NK-92 (cell line): Measurements from ENCODE around the gene TAS2R41.

Source experiments
- DNase-seq: peaks from one replicate; lab custom pipeline; 2025; ENCODE audit not compliant: unreplicated experiment; lab: John Stamatoyannopoulos, UW

TAS2R41 gene

GRCh38 chr7:143492799-143493739 lies 15.4 kb downstream of the TAS2R41 start:
- DNase-seq, result no peak

GRCh38 chr7:143493751-143494150 lies 16.1 kb downstream of the TAS2R41 start:
- no peak for DNase-seq

- DNase-seq, result no peak
Measured at GRCh38 chr7:143494622-143495021, 16.9 kb downstream of the TAS2R41 start.

DNA sequence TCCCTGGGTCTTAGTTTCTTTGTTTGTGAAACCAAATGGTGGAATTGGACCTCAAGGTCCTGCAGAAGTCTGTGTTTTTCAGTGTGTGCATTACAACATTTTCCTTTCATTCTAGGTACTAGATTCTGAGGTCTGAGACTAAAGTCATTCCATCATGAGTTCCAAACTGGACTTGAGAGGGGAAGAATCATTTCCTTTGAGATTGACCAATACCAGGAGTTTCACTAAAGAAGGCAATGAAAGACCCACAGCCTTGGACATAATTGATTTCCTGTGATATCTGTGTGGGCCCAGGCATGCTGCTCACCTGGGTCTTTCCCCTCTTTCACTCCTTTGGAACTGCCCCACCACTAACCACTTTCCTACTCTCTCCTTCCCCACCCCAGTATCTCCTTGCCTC lies 18.2 kb downstream of the TAS2R41 start:
- no peak for DNase-seq

DNA sequence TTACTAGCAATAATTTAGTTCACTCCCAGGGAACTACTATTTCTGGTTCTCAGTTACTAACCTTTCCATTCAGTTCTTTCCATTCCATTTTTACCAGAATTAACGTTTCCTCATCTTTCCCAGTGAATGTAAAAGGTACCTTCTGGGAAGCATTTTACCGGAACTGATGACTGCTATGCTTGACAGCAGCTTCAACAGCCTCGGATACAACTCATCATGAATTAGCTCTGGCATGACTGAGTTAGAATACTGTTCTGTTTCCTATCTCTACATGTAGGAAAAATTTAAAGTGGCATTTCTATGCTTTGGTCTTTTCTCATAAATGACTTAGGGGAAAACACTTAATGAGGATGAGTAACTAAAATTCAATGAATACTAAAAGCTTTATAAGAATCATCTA lies 18.6 kb downstream of the TAS2R41 start:
- DNase-seq, result no peak

- no peak for DNase-seq
Measured at GRCh38 chr7:143497008-143497795, 19.5 kb downstream of the TAS2R41 start.

- DNase-seq, result no peak
Measured at GRCh38 chr7:143499246-143499645, 21.6 kb downstream of the TAS2R41 start.

- DNase-seq, result no peak
Measured at GRCh38 chr7:143499743-143500348, 22.2 kb downstream of the TAS2R41 start.

GRCh38 chr7:143503261-143503660 lies 25.6 kb downstream of the TAS2R41 start:
- DNase-seq, result no peak

DNA sequence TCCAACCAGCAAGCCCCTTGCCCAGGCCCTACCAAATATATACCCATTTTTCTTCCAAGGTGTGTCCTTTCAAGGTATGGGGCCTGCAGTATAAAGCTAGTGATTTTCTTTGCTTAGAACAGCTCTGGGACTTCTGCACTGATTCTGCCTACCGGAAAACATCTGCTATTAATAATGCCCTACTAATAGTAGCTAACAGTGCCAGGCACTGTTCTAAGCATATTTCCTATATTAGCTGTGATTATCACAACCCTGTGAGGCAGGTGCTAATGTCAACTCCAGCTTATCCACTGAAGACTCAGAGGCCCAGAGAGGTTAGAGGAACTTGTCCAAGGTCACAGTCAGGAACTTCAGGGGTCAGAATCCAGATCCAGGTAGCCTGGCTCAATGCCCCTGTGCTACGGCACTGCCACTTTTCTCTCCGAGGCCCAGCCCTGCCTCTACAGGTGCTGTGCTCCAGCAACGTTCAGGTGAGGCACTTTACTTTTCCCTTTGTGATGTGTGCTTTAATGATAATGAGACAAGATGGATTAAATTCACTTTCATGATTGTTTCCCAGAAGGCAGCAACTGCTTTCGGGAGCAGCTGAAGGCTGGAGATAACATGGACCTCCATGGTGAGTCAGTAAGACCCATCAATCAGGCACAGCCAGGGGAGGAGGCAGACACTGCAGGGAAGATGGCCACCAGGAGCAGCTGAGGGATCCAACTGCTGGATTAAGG lies 26.7 kb downstream of the TAS2R41 start:
- no peak for DNase-seq

DNA sequence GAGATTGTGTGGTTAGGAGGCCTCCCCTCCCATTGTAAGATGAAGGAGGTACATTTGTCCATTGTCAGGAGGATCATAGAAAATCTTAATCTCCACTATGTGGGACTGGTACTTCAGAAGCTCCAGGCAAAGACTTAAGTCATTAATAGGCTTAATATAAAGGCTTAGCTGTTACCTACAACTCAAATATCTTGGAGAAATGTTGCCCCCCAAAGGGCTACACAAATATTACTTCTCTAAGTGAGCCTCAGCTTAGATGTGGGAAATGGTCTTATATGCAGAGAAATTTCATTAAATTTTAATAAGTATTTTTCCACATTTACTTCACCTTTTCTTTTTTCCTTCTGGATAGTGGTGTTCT lies 27.2 kb downstream of the TAS2R41 start:
- DNase-seq, result no peak

DNA sequence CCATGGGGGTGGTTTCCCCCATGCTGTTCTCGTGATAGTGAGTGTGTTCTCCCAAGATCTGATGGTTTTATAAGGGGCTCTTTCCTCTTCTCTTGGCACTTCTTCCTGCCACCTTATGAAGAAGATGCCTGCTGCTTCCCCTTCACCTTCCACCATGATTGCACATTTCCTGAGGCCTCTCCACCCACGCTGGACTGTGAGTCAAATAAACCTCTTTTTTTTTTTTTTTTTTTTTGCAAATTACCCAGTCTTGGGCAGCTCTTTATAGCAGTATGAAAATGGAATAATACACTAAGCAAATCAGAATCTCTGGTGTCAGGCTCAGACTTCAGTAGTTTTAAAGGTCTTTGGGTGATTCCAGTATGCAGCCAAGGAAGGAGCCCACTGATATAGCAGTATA lies 28.2 kb downstream of the TAS2R41 start:
- DNase-seq, result no peak

GRCh38 chr7:143507094-143507518 lies 29.4 kb downstream of the TAS2R41 start:
- DNase-seq, result no peak

- DNase-seq, result no peak
Measured at GRCh38 chr7:143507534-143508055, 29.9 kb downstream of the TAS2R41 start.

GRCh38 chr7:143510854-143511592 lies 33.4 kb downstream of the TAS2R41 start:
- no peak for DNase-seq

GRCh38 chr7:143511593-143512047 lies 33.9 kb downstream of the TAS2R41 start:
- DNase-seq, result no peak

DNA sequence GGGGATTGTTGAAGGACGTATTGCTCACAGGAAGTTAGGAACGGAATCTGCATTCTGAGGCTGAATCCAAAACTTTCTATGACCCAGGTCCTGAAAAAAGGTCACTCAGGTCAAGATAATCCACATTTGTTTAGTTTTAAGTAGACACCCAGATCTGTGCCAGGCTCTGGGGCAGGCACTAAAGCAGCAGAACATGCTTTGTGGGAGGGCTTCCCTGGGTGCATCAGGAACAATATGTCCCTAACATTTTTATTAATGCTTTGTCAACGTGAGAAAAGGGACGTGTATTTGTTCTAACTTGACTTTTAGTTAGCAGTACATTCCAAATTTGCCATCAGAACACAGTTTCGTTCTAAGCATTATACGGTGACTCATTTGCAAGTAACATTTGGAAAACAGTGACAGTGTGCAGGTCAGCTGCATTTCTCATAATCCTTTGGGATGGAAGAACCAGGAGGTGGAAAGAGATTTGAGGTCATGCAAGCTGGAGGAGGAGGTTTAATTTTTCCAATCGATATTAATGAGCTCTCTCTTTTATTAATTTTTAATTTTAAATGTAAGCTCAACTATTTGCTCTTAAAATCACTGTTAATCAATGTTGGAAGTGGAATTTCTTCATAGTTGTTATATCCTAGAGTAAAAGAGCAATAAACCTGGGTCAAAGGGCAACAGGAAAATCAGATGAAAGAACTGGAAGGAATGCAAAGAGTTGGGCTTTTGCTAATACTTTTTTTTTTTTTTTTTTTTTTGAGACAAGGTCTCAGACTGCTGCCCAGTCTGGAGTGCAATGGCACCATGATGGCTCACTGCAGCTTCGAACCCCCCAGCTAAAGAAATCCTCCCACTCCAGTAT lies 35.0 kb downstream of the TAS2R41 start:
- DNase-seq, result no peak

DNA sequence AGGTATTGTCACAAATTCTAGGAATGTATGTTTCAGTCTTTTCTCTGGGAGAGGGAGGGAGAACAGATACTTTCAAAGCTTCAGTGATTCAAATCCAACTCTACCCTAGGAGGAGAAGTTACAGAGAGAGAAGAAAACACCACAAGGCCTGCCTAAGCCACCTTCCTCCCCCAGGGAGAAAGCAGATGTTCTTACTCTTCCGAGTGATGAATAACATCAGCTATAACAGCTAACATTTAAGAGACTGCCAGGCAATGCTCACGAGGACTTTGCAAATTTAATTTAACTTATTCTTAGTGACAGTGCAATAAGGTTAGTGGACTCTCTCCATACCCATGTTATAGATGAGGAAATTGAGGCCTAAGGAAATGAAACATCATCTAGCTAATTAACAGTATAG lies 36.8 kb downstream of the TAS2R41 start:
- DNase-seq, result no peak
